Measurements from ENCODE around the gene TNS1. TPM values are rescaled to one million over a fixed set of nuclear protein-coding genes. Genes with fewer than 3 reads are reported as not detected.

TNS1 gene
- total RNA-seq, 1 experiment from 2014 or later: 3.4 TPM

GRCh38 chr2:217790681-217791392 is 212.0 kb downstream of the TNS1 start:
- Histone ChIP-seq H4K5ac (ENCODE audit: insufficient read length, low read depth, low read length) (no peak overlapping the region), H3T11ph (ENCODE audit: low read length) (no peak overlapping the region), H3K56ac (ENCODE audit: insufficient read length, low read depth, low read length) (no peak overlapping the region), H2BK12ac (ENCODE audit: insufficient read length, low read depth, low read length) (no peak overlapping the region), H3K79me2 (ENCODE audit: insufficient read depth, low read length) (no peaks in the 10 kb centered on the region), H3K9ac (ENCODE audit: extremely low read depth, insufficient read length, low read length) (no peak overlapping the region), H2BK5ac (ENCODE audit: insufficient read length, low read length) (no peak overlapping the region), H2BK15ac (ENCODE audit: low read depth, low read length) (no peak overlapping the region), H2AFZ (ENCODE audit: low read length) (no peak overlapping the region), H3K23me2 (ENCODE audit: insufficient read length, low read depth, low read length, poor library complexity, severe bottlenecking) (no peaks in the 10 kb centered on the region), H3K14ac (ENCODE audit: insufficient read depth, low read length) (no peak overlapping the region), H3K27me3 (ENCODE audit: insufficient read depth, low read length) (no peaks in the 10 kb centered on the region; the same call in 1 of the 2 replicates), H4K8ac (replicated peaks; ENCODE audit: insufficient read length, low read depth, low read length) (no peak overlapping the region), H4K20me1 (ENCODE audit: control insufficient read depth, insufficient read depth, insufficient read length) (no peaks in the 10 kb centered on the region), H3K18ac (ENCODE audit: insufficient read length, low read depth, low read length) (no peak overlapping the region), H3K4me2 (ENCODE audit: insufficient read depth, insufficient read length, low read length) (no peak overlapping the region), H2BK120ac (ENCODE audit: low read depth, low read length, poor library complexity, severe bottlenecking) (no peak overlapping the region), H2BK20ac (ENCODE audit: low read depth, low read length, poor library complexity, severe bottlenecking) (no peak overlapping the region), H3K9me3 (ENCODE audit: control insufficient read depth, low read depth, low read length) (no peaks in the 10 kb centered on the region), H4K91ac (ENCODE audit: insufficient read length, low read depth, low read length) (no peak overlapping the region), H3K79me1 (ENCODE audit: insufficient read depth, low read depth, low read length, poor library complexity, severe bottlenecking) (no peaks in the 10 kb centered on the region), H3K4ac (ENCODE audit: low read depth, low read length) (no peak overlapping the region), H3K27ac (ENCODE audit: insufficient read length, low read depth, low read length) (no peak overlapping the region), H3K4me1 (ENCODE audit: insufficient read depth, low read length) (no peaks in the 10 kb centered on the region), H2AK5ac (ENCODE audit: insufficient read length, low read length) (no peak overlapping the region), H3K23ac (ENCODE audit: insufficient read length, low read depth, low read length) (no peak overlapping the region)
- Mint-ChIP-seq H3K4me1 (peaks cover 9 to 15% of the 10 kb centered on the region in 2 experiments; a peak in 3 of 4 replicates), H3K36me3 (ENCODE audit: insufficient read depth in 1 of 3, low read depth in 3 of 3) (peaks cover 0 to 8% (median 0%) of the 10 kb centered on the region in 3 experiments; a peak in 3 of 7 replicates), H3K9me3 (peaks cover 9 to 13% of the 10 kb centered on the region in 2 experiments), H3K27me3 (ENCODE audit: low read depth) (peaks cover 15% of the 10 kb centered on the region), H3K4me3 (no peak overlapping the region), H3K27ac (no peak overlapping the region)
- DNase-seq: no peak
- no peak for TF ChIP-seq CTCF (conservative IDR thresholded peaks at IDR 0.05)
- no CpG with 5 or more reads among the region's 5 CpGs for WGBS (ENCODE audit: extremely low coverage, insufficient read length, low lambda C conversion rate)
